GM21360 (cell line): Measurements from ENCODE around the gene MYO19.
A peak's percentile ranks its signal among the peaks of the same experiment; 100 is the strongest.

Source experiments
- ATAC-seq: cut with Tn5 transposase; IDR thresholded peaks from one replicate; pipeline ENCODE4 v1.9.1; 2021; ENCODE audit warnings: mild to moderate bottlenecking, moderate library complexity; ENCODE audit not compliant: unreplicated experiment

MYO19 gene

GRCh38 chr17:36534840-36535668, at the start of gene MYO19, which contains the start of gene PIGW:
Gene MYO19 (minus strand): TSS chr17:36534868. CDS start chr17:36532538, 2,330 bp downstream.
Gene PIGW (plus strand): TSS chr17:36534987. CDS start chr17:36537102, 2,115 bp downstream.
- ATAC-seq, result peak; percentile 67

GRCh38 chr17:36583787-36584186, 49.1 kb upstream of the MYO19 start:
- no peak for ATAC-seq

GRCh38 chr17:36578671-36579070, 44.0 kb upstream of the MYO19 start:
- no peak for ATAC-seq

- ATAC-seq, result no peak
These were observed 42.1 kb upstream of the MYO19 start for GRCh38 chr17:36576793-36577192.

- no peak for ATAC-seq
These were observed 40.4 kb upstream of the MYO19 start for GRCh38 chr17:36575028-36575427.

- ATAC-seq, result no peak
These were observed 31.4 kb upstream of the MYO19 start for GRCh38 chr17:36566081-36566480.

- no peak for ATAC-seq
These were observed 18.8 kb upstream of the MYO19 start for GRCh38 chr17:36553459-36553858.

- ATAC-seq, result no peak
These were observed 16.1 kb upstream of the MYO19 start for GRCh38 chr17:36550491-36551417.

GRCh38 chr17:36547776-36548175, 13.1 kb upstream of the MYO19 start:
- no peak for ATAC-seq

- ATAC-seq, result no peak
These were observed 11.9 kb upstream of the MYO19 start for GRCh38 chr17:36546418-36547093.

GRCh38 chr17:36545465-36546417, 11.1 kb upstream of the MYO19 start:
- peak; percentile 52 for ATAC-seq

- peak; percentile 30 for ATAC-seq
These were observed 10.4 kb upstream of the MYO19 start for GRCh38 chr17:36545077-36545464.

GRCh38 chr17:36544307-36545076, 9.8 kb upstream of the MYO19 start, which contains the start of gene GGNBP2:
Gene GGNBP2 (plus strand): TSS chr17:36544919. CDS start chr17:36545725, 806 bp downstream.
- ATAC-seq, result peak; percentile 46

- ATAC-seq, result no peak
These were observed 9.3 kb upstream of the MYO19 start for GRCh38 chr17:36544044-36544306.

GRCh38 chr17:36542755-36543154, 8.1 kb upstream of the MYO19 start:
- no peak for ATAC-seq

- ATAC-seq, result no peak
These were observed 6.0 kb upstream of the MYO19 start for GRCh38 chr17:36540696-36541095.

GRCh38 chr17:36535669-36536081, 1.0 kb upstream of the MYO19 start:
- ATAC-seq, result peak; percentile 5

- ATAC-seq, result peak; percentile 29
These were observed 481 bp downstream of the MYO19 start for GRCh38 chr17:36533935-36534839.
